Retinal pigment epithelial cell (primary cell): Measurements from ENCODE around the gene ZNF189.

Experiments
- DNase-seq: peaks from one replicate; pipeline ENCODE4 v3.0.0-alpha.2; 2010; ENCODE audit warnings: low read depth
- H3K4me3 ChIP-seq: 2 replicates; pipeline ENCODE4 v1.5.1; 2011; ENCODE audit warnings: mild to moderate bottlenecking, low read length, control low read depth, moderate library complexity
- TF ChIP-seq, protein P1 (sequence below): conservative IDR thresholded peaks from 2 replicates; pipeline ENCODE4 v1.5.1; 2011; ENCODE audit warnings: low read depth, low read length, control low read depth, inconsistent platforms

Gene ZNF189

GRCh38 chr9:101429736-101430135 lies 31.1 kb downstream of the ZNF189 start:
- H3K4me3 ChIP-seq: no peak overlapping the region
- TF ChIP-seq, protein P1, sequence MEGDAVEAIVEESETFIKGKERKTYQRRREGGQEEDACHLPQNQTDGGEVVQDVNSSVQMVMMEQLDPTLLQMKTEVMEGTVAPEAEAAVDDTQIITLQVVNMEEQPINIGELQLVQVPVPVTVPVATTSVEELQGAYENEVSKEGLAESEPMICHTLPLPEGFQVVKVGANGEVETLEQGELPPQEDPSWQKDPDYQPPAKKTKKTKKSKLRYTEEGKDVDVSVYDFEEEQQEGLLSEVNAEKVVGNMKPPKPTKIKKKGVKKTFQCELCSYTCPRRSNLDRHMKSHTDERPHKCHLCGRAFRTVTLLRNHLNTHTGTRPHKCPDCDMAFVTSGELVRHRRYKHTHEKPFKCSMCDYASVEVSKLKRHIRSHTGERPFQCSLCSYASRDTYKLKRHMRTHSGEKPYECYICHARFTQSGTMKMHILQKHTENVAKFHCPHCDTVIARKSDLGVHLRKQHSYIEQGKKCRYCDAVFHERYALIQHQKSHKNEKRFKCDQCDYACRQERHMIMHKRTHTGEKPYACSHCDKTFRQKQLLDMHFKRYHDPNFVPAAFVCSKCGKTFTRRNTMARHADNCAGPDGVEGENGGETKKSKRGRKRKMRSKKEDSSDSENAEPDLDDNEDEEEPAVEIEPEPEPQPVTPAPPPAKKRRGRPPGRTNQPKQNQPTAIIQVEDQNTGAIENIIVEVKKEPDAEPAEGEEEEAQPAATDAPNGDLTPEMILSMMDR: no peak
- DNase-seq: no peak

- TF ChIP-seq, protein P1: no peak
- no peak for DNase-seq
- no peak overlapping the region for H3K4me3 ChIP-seq
Observed at GRCh38 chr9:101432171-101432570, 33.5 kb downstream of the ZNF189 start.

DNA sequence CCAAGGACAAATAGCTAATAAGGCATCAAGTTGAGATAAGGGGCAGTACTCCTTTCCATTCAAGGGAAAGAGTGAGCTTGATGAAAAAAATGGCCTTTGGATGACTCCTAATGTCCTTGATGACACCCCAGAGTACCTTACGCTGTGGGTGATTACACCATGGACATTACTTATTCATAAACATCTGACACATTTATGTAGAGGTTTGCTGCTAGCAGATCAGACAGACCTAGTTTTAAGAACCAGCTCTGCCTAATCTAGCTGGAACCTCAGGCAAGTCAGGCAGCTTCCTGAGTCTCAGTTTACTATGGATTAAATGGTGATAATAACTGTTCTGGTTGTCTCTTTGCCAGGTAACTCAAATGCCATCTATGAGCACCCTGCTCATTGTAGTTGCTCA lies 34.1 kb downstream of the ZNF189 start:
- TF ChIP-seq, protein P1: no peak
- no peak overlapping the region for H3K4me3 ChIP-seq
- no peak for DNase-seq

DNA sequence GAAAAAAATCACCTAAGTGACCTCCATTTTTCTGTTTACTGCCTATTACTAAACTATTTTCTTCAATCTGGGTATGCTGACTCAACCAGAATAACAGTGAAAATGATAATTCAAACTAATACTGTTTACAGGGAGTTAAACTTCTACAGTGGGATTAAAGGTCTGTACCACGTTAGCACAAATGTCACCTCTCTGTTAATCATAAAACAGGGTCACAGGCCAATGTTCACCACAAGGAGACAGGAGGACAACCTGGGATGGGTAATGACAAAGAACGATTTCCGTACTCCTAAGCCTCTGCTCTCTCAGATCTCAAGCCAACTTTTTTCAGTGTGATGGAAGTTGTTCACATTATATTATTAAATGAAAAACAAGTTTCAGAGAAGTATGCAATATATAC lies 34.6 kb downstream of the ZNF189 start:
- DNase-seq: no peak
- no peak overlapping the region for H3K4me3 ChIP-seq
- TF ChIP-seq, protein P1: no peak

DNA sequence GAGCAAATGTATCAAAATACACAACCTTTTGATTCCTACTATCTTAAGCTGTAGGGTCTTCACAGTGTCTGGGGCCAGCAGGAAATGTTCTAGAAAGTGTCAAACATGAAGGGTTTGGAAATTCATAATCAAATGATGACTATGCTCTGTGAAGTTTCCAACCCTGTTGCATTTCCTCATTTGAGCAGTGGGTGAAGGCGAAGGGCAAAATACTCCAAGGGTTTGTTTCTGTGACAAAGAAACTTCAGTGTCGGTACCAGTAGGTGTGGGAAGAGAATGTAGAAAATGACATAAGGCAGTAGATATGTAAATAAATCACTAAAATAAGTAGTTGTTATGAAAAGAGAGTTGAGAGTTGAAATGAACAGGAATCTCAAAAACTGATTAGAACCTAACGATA lies 36.3 kb downstream of the ZNF189 start:
- no peak for DNase-seq
- TF ChIP-seq, protein P1: no peak
- H3K4me3 ChIP-seq: no peak overlapping the region

- TF ChIP-seq, protein P1: no peak
- DNase-seq: no peak
- H3K4me3 ChIP-seq: no peak within 1 kb of the TSS
Observed at GRCh38 chr9:101435601-101436079, 37.0 kb downstream of the ZNF189 start, which contains the start of gene ALDOB. Gene ALDOB (minus strand): TSS chr9:101435774. CDS start chr9:101430887, 4,887 bp downstream.

DNA sequence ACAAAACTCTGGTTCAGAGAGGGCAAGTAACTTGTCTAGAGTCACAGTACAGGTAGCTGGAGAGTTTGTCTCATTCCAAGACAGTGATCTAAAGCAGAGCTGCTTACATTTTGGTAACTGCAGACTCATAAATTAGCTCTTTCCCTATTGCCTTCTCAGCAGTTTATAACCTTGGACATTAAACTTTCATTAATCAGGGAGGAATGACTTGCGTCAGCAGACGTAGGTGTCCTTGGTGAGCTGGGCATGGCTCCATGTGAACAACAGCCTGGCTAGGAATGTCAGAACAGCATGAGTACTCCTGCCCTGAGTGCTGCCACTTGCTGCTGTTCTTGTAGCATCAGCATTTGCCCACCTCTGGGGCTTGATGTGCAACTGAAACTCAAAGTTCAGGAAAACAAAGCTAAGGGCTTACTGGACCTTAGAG lies 39.2 kb downstream of the ZNF189 start:
- H3K4me3 ChIP-seq: no peak overlapping the region
- TF ChIP-seq, protein P1: no peak
- DNase-seq: no peak
